ENCODE data around the gene ECM1.

The ECM1 gene

GRCh38 chr1:150558761-150559655, 51.1 kb downstream of the ECM1 start:
- DNase-seq (ENCODE audit: low spot score) = no peak

- DNase-seq (ENCODE audit: low spot score) = no peak
Observed at GRCh38 chr1:150559656-150560010, 51.7 kb downstream of the ECM1 start.

GRCh38 chr1:150560011-150560438, 52.1 kb downstream of the ECM1 start:
- no peak for DNase-seq (ENCODE audit: low spot score)

- DNase-seq (ENCODE audit: low spot score) = peak; percentile 81
Observed at GRCh38 chr1:150560576-150561253, 52.8 kb downstream of the ECM1 start.

- DNase-seq (ENCODE audit: low spot score) = peak; percentile 98
Observed at GRCh38 chr1:150561254-150561973, 53.5 kb downstream of the ECM1 start.

- no peak for DNase-seq (ENCODE audit: low spot score)
Observed at GRCh38 chr1:150561974-150562445, 54.1 kb downstream of the ECM1 start.

- no peak for DNase-seq (ENCODE audit: low spot score)
Observed at GRCh38 chr1:150562446-150563339, 54.8 kb downstream of the ECM1 start.
